CD4-positive, alpha-beta T cell treated with Interleukin-2 at 100 ng/mL for 4 hours (primary cell): ENCODE measurements around the gene RPS6KA1.
"Not testable (repeated sequence)": the region's sequence is repeated elsewhere in the genome, so short reads cannot be mapped to it uniquely, and the experiment has no call there.

ENCODE experiments used
- DNase-seq: peaks from one replicate; pipeline ENCODE4 v3.0.0-alpha.2; 2020; ENCODE audit warnings: low spot score

The RPS6KA1 gene

GRCh38 chr1:26602378-26602959 lies 72.9 kb downstream of the RPS6KA1 start:
- DNase-seq, result peak; percentile 79

- no peak for DNase-seq
Observed at GRCh38 chr1:26603856-26604255, 74.3 kb downstream of the RPS6KA1 start.

GRCh38 chr1:26607186-26607585 lies 77.6 kb downstream of the RPS6KA1 start:
- no peak for DNase-seq

- DNase-seq, result no peak
Observed at GRCh38 chr1:26608895-26609294, 79.3 kb downstream of the RPS6KA1 start.

GRCh38 chr1:26610781-26611180 lies 81.2 kb downstream of the RPS6KA1 start:
- DNase-seq, result no peak

GRCh38 chr1:26612627-26613026 lies 83.1 kb downstream of the RPS6KA1 start:
- DNase-seq, result not testable (repeated sequence)

- no peak for DNase-seq
Observed at GRCh38 chr1:26614655-26615411, 85.3 kb downstream of the RPS6KA1 start.

GRCh38 chr1:26616881-26617280 lies 87.3 kb downstream of the RPS6KA1 start:
- DNase-seq, result no peak

GRCh38 chr1:26618561-26618960 lies 89.0 kb downstream of the RPS6KA1 start:
- no peak for DNase-seq
